CD1c-positive myeloid dendritic cell (primary cell): ENCODE measurements around the gene ST6GAL2.

Source experiments
- DNase-seq: peaks from one replicate; pipeline ENCODE4 v3.0.0-alpha.2; 2016; ENCODE audit errors: extremely low spot score

ST6GAL2 gene, protein sequence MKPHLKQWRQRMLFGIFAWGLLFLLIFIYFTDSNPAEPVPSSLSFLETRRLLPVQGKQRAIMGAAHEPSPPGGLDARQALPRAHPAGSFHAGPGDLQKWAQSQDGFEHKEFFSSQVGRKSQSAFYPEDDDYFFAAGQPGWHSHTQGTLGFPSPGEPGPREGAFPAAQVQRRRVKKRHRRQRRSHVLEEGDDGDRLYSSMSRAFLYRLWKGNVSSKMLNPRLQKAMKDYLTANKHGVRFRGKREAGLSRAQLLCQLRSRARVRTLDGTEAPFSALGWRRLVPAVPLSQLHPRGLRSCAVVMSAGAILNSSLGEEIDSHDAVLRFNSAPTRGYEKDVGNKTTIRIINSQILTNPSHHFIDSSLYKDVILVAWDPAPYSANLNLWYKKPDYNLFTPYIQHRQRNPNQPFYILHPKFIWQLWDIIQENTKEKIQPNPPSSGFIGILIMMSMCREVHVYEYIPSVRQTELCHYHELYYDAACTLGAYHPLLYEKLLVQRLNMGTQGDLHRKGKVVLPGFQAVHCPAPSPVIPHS

GRCh38 chr2:106885971-106886915, at the start of gene ST6GAL2:
TSS of gene ST6GAL2 (minus strand) at chr2:106886167. CDS start at chr2:106843977, 42,190 bp downstream.
- DNase-seq = no peak

GRCh38 chr2:106932644-106933043, 46.7 kb upstream of the ST6GAL2 start:
- no peak for DNase-seq

DNA sequence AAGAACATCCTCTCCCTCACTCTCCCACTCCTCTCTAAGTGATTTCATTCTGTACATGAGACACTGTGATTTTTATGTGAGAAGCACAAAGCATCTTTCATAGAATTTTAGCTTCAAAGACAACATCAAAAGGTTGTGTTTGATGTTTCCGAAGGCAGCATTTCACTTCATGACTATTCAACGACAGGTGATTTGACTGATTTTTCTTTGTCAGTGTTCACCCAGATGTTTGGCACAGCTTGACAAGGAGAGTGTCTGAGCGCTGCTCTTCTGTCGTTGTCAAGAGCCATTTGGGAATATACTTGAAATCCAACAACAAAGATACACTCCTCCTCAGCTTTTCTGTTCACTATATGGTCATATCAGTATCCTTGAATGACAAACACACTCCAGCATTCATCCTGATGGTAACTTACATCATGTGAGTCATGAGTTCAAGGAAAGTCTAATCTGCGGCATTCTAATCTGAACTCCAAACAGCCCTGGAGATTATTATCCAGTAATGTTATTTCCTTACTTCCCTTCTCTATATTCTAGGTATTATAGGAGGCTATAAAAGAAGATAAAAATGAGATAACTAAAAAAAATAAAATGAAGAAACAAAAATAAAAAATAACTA, 45.9 kb upstream of the ST6GAL2 start:
- DNase-seq = no peak

- DNase-seq = no peak
These were observed 35.5 kb upstream of the ST6GAL2 start for GRCh38 chr2:106921451-106921850.

DNA sequence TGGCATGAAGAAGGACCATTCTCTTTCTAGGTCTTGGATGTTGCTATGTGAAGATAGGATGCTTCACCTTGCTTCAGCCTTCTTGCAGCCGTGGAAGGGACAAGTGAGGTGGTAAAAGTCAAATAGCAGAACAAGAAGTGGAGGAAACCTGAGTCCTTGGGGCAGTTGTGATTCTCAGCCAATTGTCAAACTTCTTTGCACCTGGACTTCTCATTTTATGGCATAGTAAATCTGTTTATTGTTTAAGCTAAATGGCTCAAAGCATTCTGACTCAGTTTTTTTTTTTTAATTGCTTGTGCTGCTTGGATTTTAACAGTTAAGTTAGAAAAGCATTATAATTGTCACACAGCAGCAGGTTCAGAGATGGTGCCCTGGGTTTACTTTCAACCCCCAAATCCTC, 33.0 kb upstream of the ST6GAL2 start:
- DNase-seq = no peak

DNA sequence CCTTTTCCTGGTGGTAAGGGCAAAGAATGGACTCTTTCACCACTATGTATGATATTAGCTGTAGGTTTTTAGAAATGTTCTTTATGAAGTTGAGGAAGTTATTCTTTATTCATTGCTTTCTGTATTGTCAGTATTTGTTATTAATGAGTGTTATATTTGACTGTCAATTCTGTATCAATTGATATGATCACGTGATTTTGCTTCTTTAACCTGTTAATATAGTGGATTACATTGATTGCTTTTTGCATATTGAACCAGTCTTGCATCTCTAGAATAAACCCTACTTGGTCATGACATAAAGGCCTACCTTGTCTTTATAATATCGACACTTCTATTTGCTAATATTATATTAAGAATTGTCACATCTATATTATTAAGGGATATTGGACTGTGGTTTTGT, 18.3 kb upstream of the ST6GAL2 start:
- no peak for DNase-seq

DNA sequence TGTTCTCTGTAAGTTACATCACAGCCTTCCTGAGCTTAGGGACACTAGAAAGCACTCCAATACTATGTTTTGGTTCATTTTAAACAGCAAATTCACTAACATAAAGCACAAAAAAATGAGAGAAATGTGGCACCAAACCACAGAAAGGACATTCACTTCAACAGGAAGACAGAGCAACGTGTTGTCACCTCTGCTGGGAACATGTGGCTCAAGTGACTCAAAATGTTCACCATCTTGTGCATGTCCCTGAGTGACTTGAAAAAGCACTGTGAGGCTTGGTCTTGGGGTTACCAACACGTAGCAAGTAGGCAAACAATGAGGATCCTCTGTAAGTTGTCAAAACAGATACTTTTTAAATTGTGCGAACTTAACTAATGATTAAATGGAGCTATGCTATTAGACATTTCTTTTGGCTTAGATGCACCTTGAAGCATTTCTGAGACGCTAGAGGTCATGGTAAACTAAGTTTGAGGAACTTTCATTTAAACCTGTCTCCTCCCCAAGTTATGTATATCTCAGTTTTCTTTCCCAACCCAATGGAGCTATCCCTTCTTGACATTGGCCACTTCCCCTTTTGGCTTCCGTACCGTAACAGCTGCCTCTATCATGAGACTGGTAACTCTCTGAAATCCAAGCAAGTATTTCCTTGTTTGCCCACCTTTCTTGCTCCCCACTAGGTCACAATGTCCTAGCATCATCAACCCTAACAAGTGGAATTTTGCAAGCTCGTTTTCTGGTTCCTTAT, 14.0 kb upstream of the ST6GAL2 start:
- DNase-seq = no peak

- DNase-seq = no peak
These were observed 8.6 kb upstream of the ST6GAL2 start for GRCh38 chr2:106894545-106894944.

DNA sequence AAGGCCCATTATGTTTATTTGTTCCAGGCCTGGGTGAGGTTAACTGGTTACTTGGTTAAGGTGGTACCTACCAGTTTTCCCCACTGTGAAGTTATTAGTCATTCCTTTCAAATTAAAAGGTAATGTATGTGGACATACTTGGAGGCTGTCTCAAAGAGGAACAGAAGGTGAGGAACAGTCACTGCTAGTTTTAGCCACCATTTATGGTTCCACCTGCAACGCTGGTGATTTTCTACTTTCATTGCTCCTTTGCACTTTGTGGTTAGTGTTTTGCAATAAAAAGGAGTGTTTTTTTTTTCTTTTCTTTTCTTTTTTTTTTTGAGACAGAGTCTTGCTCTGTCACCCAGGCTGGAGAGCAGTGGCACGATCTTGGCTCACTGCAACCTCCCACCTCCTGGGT, 6.1 kb upstream of the ST6GAL2 start:
- no peak for DNase-seq

GRCh38 chr2:106890606-106891005, 4.6 kb upstream of the ST6GAL2 start:
- no peak for DNase-seq

DNA sequence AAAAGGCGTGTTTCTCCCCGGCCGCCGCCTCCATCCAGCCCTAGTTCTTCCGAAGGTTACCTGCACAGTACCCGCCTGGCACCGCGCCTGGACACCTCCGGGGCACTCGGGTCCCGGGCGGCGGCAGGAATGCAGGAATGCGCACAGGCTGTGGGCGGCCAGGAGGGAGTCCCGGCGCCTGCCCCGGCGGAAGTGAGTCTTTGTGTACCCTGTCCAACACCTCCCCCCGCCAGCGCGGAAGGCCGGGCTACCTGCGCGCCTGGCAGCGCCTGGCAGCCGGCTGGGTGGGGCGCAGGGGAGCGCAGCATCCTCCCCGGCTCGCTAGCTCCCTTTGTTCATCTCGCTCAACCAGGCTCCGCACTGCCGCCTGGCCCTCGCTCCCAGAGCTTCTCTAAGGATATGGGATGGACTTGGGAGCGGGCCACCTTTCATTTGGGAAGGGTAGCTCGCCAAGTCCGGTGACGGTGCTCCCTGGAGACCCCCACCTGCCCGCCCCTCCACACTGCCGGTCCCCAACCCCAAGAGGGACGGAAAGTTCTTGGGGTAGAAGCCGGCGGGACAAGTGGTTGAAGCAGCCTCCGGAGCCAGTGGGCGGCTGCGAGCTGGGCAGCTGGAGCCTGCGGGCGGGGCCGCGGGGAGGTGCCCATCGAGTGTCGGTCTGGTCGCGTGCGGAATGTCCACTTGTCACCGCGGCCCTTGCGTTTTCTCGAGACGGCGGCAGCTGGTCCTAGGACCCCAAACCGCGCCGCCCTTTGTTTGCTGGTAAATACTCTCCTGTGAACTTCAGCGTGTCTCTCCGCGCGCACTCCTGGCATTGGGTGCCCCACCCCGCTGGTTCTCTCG, 1.2 kb upstream of the ST6GAL2 start:
- no peak for DNase-seq

DNA sequence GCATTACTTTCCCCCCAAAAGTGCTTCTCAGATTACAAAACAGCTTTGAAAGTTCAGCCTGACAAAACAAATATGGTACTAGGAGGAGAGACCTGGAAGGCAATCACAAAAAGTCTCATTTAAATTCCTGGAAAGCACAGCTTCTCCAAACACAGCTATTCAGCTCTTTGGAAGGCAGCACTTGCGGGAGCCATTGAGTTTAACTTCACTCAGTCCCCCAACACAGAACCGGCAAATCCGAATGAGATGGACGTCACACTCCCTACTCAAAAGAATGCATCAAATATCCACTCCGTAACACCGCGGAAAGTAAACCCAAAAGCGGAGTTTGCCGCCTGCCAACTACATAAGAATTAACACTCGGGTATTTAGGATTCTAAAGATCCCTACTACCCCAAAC, 638 bp downstream of the ST6GAL2 start:
- no peak for DNase-seq

DNA sequence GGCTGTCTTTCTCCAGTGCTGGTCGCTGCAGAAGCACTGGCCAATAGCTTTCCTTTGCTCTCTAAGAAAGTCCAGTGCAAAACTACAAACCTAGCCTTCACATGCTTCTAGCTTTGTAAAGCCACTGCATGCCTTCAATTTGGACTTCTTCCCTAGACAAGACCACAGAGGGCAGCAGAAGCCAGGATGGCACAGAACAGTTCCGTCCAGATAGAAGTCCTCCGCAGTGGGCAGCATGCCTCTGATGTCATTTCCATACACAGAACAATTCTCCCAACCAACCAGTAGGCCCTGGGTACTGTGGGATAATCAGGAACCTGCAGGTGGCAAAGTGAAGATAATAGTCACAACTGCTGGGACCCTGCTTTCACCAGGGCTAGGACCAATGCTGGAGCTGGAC, 3.3 kb downstream of the ST6GAL2 start:
- DNase-seq = no peak

DNA sequence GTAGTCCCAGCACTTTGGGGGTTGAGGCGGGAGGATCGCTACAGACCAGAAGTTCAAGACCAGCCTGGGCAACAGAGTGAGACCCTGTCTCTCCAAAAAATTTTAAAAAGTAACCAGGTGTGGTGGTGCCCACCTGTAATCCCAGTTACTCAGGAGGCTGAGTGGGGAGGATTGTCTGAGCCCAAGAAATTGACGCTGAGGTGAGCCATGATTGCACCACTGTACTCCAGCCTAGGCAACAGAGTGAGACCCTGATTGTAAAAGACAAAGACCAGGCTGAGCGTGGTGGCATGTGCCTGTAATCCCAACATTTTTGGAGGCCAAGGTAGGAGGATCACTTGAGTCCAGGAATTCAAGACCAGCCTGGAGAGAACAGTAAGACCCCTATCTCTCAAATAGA, 7.8 kb downstream of the ST6GAL2 start:
- no peak for DNase-seq

DNA sequence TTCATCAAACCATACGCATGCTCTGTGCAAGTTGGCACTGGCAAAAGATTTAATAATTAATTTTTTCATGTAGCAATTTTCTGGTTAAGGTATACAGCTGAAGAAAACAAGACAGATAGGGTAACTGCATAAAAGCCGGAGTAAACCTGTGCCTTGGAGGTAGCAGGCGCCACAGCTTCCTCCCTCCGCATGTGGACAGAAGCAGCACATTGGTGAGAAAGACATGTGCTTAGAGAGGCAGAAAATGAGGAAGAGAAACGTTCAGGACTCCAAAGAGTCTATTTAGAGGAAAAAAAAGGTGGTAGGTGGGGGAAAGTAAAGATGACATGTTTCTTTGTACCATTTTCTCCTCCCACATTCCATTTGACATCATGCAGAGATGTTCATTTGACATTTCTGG, 9.3 kb downstream of the ST6GAL2 start:
- DNase-seq = no peak

DNA sequence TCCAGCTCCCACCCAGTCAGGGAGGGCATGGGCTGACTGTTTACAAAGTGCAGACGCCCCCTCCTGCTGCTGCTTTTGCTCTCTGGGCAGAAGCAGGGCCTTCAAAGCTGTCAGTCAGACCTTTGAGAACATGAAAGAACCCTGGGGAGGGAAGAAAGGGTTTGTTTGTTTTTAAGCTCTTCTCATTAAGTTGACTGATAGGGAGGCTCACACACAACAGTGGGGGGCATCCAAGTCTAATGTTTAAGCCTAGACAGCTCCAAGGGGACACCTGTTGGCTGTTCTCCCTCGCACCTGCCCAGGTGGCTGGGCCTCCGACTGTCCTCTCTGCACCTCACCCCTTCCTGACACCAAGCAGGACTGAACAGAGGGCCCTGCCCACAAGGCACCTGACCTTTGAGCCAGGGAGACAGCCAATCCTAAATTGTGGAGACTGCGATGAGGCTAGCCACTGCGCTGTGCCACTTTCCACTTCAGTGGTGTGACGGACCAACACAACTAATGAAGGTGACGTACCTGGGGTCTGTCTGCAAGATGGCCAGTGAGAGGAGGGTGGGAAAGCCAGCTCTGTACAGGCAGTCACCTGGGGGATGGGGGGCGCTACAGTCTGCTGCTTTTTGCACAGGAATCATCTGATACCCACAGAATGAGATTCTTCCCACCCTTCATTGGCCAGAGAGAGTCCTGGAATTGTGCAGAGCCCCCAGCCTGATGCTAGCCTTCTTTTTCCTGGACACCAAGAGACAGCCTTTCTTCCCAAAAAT, 16.3 kb downstream of the ST6GAL2 start:
- DNase-seq = no peak

- DNase-seq = no peak
These were observed 17.7 kb downstream of the ST6GAL2 start for GRCh38 chr2:106868275-106868674.

- DNase-seq = no peak
These were observed 18.6 kb downstream of the ST6GAL2 start for GRCh38 chr2:106867196-106867953.

- no peak for DNase-seq
These were observed 19.3 kb downstream of the ST6GAL2 start for GRCh38 chr2:106866641-106867040.
